Right renal cortex interstitium (tissue), 3 donors: ENCODE results near the gene PYGM. TPM values are rescaled to one million over a fixed set of nuclear protein-coding genes. Genes with fewer than 3 reads are reported as not detected.
"Not testable (repeated sequence)": the region's sequence is repeated elsewhere in the genome, so short reads cannot be mapped to it uniquely, and the experiment has no call there.

Experiments
- DNase-seq, 3 donors: peaks; one replicate each; pipeline ENCODE4 v3.0.0-alpha.2; 2013; ENCODE audit warnings: low read depth in 3 of 3, low spot score in 2 of 3
- polyA plus RNA-seq, 3 donors: library from polyadenylated mRNA; unstranded; fragments of 120-200 nt; gene quantifications; one replicate each; pipeline ENCODE4 v1.2.1, GENCODE V29; 2013; ENCODE audit not compliant: insufficient read length in 3 of 3

Gene PYGM
- polyA plus RNA-seq, 3 donors = 1.1 to 2.6 (median 2.4) TPM

DNA sequence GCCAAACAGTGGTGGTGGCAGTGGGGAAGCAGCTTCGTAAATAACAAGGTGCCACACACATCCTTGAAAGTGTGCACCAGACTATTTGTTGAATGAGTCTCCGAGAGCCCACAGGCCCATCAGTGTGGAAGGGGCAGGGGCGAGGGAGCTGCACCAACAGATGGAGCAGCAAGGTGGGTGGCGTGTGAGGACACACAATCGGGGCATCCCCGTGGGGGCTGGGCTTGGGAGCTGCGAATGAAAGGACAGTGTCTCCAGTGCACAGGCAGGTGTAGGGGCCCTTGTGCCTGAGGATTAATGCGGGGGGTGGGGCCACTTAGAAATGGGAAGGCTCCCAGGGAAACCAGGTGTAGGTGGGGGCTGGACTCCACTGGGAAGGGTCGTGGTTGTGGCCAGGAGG lies 39.6 kb downstream of the PYGM start:
- no peak for DNase-seq

DNA sequence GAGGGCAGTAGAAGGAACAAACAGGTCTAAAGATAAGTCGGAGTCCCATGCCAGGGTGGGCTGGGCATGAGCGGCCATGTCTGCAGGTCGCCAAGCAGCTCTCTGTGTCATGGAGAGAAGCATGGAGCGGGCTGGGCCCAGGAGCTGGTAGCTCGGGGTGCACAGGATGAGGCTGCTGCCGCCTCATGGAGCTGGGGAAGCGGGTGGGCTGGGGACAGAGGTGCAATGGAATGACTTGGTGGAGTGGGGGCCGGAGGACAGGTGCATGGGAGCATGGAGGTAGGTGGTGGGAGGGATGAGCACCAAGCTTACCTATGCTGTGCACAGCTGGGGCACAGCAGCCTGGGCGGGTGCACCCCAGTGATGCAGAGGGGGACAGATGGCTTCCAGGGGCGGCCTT lies 40.4 kb downstream of the PYGM start:
- no peak for DNase-seq

DNA sequence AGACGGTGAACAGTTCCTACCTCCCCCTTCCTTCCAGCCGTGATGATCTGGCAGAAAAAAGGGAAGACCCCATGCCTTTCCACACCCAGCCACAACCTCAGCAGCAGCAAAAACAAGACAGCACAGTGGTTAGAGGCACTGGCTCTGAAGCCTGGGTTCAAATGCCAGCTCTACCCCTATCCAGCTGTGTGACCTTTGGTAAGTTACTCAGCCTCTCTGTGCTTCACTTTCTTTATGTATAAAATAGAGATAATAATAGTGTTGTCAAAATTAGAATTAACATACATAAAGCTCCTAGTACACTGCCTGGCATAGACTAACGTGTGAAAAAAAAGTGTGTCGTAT lies 41.0 kb downstream of the PYGM start:
- no peak for DNase-seq

DNA sequence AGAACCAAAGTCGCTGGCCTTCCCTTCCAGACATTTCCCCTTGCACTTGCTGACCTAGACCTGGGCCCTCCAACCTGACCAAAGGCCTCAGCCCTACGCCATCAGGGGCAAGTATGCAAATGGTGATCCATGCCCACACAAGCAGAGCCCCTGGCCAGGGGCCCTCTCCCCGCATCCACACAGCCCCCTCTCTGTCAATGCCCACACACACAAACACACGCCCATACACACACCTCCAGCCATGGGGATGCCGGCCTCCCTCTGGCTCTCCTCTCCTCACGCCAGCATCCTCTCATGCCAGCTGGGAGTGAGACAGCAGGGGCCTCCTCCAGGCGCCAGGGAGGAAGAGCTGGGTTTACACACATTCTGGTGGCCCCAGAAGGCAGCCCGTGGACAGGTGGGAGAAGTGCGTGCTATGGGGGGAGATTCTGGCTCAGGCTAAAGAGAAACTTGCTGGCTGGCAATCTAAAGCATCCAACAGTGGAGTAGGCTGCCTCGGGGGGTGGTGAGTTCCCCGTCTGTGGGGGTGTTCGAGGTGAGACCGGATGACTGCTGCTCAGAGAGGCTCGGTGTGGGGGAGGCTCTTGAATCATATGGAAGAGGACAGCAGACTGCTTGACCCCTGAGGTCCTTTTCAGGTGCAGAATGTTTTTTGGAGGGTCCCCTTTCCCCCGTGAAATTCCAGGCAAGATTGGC lies 41.5 kb downstream of the PYGM start:
- no peak for DNase-seq

DNA sequence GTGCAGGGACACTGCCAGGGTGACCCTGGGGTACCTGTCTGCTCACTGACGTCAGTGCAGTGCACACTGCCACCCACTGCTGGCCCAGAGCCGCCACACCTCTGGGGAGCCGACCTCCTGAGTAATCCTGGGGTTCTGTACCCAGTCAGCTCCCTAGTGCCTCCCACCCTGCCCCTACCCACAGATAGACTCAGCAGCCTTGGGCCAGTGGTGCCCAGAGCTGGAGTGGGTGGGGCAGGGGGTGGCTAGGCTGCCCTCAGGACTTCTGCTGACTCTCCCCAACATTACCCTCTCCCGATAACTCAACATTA lies 42.6 kb downstream of the PYGM start:
- no peak for DNase-seq

DNA sequence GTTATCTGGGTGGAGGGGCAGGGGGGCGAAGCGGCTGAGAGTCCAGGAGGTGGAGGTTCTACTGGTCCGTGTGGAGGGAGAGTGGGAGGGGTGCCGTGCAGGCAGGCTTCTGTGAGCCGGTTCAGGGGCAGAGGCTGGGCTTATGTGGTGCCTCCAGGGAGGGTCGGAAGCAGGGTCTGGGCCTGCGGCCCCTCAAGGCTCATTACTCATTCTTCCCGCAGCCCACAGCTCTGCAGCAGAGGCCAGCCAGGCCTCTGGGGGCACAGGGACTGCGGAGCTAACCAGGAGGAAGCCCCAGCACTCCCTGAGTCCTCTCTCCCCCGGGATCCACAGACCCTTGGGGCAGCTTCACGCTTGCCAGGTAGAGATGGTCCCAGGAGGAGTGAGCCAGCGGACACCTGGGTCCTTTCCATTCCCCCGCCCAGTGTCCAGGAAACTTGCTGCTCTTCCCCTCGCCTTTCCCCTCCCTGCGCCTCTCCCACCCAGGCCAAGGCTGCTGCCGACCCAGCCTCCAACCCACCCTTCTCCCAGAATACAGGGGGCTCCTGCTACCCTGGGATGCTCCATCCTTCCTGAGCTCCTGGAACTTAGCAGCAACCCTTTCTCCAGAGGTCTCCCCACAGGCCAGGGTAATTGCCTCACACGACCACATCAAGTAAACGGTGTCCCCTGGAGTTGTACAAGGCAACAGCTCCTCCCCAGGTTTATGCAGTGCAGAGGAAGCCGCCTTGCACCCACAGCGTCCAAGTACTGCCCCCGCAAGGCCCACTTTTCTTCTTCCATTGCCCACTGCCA lies 43.1 kb downstream of the PYGM start:
- no peak for DNase-seq

DNA sequence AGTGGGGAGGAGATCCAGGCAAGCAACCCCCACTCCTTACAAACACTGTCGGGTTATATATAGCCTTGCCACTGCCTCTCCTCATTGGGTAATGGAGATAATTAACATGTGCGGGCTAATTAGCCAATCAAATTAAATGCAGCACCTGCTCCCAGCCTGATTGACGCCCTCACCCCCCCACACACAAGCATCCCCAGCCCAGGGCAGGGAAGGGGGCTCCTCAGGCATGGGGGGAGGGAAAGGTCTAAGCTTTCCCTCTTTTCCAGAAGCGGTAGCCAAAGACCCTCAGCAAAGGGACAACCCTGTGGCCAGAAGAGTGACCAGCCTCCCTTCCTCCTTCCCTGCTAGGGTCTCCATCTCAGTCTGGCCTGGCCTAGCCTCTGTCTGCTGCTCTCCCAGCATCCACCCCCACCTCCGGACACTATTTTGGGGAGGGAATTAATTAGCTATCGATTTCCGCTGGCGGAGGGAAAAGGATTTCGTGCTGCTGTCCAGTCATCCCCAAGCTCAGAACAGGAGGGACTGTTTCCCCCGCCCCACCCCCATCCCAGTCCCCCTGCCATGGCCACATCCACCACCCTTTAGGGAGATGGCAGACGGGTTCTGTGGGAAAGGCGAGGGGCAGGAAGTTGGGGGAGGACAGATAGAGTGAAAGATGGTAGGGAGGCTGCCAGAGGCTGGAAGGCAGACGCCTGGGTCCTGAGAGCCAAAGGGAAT lies 43.9 kb downstream of the PYGM start:
- DNase-seq = no peak

DNA sequence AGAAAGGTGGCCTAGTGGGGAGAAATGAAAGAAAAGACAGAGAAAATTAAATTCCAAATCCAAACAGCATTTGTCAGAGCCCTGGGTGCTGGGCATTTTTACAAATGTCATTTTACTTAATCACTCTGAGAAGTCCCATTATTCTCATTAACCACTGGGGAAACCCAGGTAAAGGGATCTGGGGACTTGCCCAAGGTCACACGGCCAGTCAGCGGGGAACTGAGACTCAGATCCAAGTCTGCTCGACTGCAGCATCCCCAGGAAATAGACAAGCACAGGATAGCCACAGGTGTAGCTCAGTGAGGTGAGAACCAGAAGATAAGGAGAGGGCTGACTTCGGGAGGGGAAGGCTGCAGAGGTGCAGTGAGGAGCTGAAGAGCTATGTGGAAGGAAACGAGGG lies 44.7 kb downstream of the PYGM start:
- no peak for DNase-seq

DNA sequence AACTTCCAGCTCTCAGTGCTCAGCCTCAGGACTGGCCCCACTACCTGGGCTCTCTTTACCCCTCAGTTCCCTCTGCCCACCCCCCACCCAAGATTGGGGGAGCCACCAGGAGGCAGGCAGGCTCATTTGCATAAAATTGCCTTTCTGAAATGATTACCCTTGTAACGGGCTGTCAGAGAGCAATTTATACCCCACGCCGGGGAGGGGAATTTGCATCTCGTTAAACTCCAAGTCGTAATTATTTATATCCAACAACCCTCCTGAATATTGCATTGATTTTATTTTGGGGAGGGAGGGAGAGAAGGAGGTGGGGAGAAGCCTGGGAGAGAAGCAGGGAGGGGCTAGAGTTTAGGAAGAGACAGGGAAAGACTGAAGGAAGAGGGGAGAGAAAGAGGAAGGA lies 45.1 kb downstream of the PYGM start:
- DNase-seq = no peak

DNA sequence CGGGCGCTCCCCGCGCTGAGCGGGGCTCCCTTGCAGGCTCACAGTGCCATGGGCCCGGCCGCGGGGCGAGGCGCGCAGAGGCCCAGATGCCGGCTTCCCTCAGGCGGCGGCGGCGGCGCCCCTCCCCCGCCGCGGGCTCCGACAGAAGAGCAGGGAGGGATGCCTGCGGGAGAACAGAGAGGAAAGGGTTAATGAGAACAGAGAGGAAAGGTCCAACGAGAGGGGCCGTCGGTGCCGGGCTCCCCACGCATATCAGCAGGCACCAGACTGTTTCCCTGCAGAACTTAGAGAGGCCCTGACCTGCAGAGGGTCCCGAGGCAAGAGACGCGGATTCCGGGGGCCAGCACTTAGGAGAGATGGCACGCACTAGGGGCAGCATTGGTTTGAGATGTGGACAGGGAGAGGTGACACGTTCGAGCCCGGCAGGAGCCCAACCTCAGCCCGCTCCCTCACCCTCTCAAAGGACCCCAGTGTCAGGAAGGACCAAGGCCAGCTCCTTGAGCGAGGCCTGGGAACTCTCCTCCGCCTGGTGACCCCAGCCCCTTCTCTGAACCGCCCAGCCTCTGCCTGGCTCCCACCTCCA lies 45.9 kb downstream of the PYGM start:
- DNase-seq = no peak

DNA sequence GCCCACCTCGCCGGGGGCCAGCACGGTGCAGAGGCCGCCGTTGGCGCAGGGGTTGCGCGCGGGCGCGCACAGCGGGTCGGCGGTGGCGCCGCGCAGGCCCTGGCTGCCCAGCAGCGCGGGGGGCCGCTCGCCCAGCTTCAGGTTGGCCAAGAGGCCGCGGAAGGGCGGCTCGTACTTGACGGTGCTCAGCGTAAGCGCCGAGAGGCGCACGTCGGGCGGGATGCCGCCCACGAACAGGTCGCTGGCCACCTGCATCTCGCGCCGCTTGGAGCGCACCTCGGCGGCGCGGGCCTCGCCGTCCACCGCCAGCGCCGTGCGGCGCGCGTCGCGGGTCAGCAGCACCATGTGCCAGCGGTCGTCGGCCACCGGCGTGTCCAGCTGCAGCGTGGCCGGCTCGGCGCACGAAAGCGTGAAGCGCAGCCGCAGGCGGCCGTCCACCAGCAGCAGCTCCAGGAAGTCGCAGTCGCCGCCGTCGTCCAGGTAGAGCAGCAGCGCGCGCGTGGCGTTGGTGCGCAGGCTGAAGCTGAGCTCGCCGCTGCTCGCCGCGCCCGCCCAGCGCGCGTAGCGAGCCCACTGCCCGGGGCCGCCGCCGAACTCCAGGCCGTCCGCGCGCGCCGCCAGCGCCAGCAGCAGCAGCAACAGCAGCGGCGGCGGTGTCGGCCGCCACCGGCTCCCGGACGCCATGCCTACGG lies 46.6 kb downstream of the PYGM start:
- DNase-seq = no peak

DNA sequence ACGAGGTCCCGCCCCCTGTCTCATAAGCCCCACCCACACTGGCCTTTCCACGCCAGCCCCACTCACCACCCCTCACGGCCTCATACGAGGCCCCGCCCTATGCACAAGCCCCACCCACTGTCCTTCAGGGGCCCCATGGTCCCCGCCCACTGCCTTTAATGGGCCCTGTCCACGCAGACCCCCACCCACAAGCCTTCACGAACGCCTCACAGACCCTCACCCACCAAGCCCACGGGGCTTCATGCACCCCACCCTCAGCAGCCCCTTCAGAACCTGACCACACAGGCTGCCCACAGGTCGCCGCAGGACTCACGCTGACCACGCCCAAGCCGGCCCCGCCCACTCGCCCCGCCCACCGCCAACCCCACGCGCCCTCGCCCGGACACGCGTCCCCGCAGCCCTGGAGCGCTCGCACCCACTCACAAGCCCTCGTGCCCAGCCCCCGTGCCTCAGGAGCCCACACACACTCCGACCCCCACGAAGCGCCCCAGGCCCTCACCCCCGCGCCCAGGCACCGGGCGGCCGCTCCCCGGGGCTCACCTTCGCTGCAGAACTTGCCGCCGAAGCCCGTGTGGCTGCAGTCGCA lies 47.3 kb downstream of the PYGM start:
- DNase-seq = no peak

DNA sequence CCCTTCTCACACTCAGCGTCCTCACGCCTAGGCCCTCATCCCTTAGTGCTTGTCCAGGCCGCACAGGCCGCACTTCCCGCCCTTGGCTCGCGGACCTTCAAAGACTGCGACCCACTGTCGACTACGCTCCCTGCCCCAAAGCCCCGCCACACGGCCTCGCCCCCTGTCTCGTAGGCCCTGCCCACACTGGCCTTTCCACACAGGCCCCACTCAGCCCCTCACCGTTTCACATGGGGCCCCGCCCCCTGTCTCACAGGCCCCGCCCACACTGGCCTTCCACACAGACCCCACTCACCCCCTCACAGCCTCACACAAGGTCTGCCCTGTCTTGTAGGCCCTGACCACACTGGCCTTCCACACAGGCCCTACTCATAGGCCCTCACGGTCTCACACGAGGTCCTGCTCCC lies 47.8 kb downstream of the PYGM start:
- DNase-seq = no peak

DNA sequence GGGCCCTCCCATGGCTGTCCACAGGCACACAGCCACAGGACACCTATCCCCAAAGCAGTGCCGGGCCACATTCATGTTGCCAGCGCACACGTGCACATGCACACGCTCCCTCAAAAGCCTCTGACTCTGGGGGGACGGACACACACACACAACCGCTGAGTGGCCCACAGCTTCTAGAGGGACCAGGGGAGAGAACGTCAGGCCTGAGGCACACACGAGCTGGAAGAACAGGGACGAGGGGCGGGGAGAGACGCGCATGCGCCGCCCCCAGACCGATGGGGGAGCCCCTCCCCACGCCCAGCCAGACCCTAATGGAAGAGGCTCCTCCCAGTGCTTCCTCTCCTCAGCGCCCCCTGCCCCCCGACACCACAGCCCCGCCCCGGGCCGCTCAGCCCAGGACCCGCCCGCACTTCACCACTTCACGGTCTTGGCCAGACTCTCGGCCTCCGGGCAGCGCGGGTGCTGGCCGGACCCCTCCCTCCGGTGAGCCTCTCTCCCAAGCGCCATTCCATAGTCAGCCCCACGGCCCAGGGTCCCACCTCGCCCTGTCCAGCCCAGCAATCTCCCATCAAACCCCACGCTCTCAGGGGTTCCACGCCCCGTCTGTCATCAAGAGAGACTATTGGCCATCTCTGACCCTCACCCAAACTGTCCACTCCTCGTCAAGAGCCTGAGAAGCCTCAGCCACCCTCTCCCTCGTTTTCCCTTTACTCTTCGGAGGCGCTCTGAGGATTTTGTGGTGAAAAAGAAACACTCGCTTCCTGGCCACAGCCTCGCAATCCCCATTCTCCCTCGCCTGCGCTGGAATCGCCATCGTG lies 48.4 kb downstream of the PYGM start:
- no peak for DNase-seq

DNA sequence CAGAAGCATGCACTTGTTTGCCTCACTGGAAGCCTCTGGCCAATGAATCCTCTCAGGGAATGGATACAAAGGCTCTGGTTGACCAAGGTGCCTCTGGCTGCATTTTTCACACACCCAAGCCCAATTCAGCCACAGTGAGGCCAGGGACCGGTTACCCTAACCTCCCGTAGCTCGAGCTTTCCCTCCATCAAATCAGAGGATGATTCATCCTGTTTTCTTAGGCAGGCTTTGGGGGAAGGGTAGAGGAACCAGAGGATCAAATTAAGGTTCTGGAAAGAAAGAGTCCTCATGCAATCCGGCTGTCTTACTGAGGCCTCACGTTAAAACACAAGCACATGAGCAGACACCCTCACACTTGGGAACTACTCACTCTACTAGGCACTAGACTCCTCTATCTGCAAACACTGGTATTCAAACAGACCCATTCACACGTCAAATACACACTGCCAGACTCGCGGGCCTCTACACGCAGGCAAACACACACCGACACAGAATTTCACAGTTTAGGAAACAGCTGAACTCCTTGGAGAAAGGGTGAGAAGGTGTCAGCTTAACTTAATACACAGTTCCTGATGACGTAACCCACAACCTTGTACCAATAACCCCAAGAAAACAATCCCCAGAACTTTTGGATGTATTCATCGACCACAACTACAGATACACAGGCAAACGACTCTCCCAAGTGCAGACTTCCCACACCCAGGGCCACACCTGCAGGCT lies 49.2 kb downstream of the PYGM start:
- DNase-seq = no peak

DNA sequence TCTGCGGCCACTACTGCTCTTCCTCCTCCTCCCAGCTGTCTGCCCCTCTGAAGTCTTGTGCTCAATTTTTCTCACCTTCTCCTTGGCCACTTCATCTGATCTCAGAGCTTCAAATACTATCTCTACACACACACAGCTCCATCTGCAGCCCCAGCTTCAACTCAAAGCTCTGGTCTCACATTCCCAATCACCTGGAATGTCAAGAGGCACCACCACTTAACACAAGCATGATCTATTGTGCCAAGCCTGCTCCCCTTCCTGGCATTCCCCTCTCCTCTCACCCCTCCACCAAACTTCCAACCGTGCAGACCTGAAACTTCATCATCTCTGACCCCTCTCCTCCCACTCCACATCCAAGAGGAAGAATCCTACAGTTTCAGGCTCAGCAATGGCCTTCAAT lies 54.3 kb downstream of the PYGM start:
- no peak for DNase-seq

DNA sequence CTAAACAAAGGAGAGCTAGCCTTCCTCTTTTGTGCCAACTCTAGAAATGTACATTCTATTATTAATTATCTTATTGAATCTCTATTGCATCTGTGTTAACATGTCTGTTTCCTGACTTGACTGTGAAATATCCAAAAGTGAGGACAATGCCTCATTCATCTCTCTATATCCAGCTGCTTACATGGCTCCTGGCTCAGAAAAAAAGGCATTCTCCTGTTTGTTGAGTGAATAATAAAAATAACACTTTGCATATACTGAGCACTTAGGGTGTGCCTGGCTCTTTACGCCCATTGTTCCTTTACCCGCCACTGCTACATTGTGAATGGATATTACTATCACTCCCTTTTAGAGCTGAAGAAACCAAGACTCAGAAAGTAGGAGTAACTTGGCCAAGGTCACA lies 56.7 kb downstream of the PYGM start:
- no peak for DNase-seq

DNA sequence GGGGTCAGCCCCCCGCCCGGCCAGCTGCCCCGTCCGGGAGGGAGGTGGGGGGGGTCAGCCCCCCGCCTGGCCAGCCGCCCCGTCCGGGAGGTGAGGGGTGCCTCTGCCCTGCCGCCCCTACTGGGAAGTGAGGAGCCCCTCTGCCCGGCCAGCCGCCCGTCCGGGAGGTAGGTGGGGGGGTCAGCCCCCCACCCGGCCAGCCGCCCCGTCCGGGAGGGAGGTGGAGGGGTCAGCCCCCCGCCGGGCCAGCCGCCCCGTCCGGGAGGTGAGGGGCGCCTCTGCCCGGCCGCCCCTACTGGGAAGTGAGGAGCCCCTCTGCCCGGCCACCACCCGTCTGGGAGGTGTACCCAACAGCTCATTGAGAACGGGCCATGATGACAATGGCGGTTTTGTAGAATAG lies 57.8 kb downstream of the PYGM start:
- not testable (repeated sequence) for DNase-seq

DNA sequence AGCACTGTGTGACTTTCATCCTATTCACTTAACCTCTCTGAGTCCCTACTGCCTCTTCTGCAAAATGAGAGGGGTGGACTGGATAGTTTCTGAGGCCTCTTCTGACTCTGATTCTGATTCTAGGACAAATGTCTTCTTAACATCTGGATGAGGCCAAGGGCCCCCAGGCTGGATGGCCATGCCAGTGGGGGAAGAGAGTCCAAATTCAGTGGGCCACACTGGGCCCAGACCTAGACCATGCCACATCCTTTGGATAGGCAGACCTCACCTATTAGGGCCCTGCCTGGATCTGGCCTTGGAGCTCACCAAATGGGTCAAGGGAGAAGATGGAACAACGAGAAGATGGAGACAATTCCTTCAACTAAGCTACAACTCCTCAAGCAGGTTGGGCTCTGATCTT lies 61.3 kb downstream of the PYGM start:
- no peak for DNase-seq
